DND-41 (cell line): ENCODE measurements around the gene MYOM3.

Experiments
- EZH2 ChIP-seq: IDR thresholded peaks from 3 replicates; pipeline ENCODE4 v1.6.1; 2012; ENCODE audit warnings: borderline replicate concordance, low read depth, mild to moderate bottlenecking, moderate library complexity, low read length, inconsistent platforms; ENCODE audit not compliant: severe bottlenecking
- TF ChIP-seq, protein P1 (sequence below): IDR thresholded peaks from 2 replicates; pipeline ENCODE4 v1.5.1; 2012; ENCODE audit warnings: borderline replicate concordance, low read length, moderate library complexity, mild to moderate bottlenecking; ENCODE audit not compliant: poor library complexity, severe bottlenecking; ENCODE audit errors: extremely low read depth

DNA sequence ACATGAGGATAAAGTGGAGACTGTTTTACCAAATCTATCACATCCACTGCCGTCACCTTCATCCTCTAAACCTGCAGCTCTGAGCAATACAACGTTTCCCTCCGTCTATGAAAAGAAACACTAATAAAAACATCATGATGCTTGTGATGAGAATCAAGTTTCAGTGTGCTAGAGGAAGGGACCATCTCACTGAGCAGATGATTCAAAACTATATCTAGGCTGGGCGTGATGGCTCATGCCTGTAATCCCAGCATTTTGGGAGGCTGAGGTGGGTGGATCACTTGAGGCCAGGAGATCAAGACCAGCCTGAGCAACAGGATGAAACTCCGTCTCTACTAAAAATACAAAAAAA is 14.7 kb upstream of the MYOM3 start:
- no peak for TF ChIP-seq EZH2
- TF ChIP-seq, protein P1, sequence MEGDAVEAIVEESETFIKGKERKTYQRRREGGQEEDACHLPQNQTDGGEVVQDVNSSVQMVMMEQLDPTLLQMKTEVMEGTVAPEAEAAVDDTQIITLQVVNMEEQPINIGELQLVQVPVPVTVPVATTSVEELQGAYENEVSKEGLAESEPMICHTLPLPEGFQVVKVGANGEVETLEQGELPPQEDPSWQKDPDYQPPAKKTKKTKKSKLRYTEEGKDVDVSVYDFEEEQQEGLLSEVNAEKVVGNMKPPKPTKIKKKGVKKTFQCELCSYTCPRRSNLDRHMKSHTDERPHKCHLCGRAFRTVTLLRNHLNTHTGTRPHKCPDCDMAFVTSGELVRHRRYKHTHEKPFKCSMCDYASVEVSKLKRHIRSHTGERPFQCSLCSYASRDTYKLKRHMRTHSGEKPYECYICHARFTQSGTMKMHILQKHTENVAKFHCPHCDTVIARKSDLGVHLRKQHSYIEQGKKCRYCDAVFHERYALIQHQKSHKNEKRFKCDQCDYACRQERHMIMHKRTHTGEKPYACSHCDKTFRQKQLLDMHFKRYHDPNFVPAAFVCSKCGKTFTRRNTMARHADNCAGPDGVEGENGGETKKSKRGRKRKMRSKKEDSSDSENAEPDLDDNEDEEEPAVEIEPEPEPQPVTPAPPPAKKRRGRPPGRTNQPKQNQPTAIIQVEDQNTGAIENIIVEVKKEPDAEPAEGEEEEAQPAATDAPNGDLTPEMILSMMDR = no peak
